IMR-90 (cell line): ENCODE results near the gene PYCARD. TPM values are rescaled to one million over a fixed set of nuclear protein-coding genes. Genes with fewer than 3 reads are reported as not detected.

ENCODE experiments used
- ATAC-seq: fragments of 200-7000 bp; cut with Tn5 transposase; 2 replicates; pipeline ENCODE4 v1.9.1; 2020; ENCODE audit warnings: low read depth, mild to moderate bottlenecking, moderate library complexity
- BruUV-seq: library from RNA; stranded (reverse); fragments of 400-500 nt; replicated peaks from 2 replicates; lab custom pipeline; 2021; lab: Mats Ljungman, UMichigan
- CTCF ChIA-PET: fragments of 300-600 bp; formaldehyde crosslinking; extraction: SDS; loops from one replicate; lab custom pipeline; 2021; ENCODE audit warnings: antibody characterized with exemption; lab: Yijun Ruan, JAX
- POLR2A ChIA-PET: fragments of 300-600 bp; sonication (Branson Sonifier 250); formaldehyde crosslinking; loops from one replicate; lab custom pipeline; 2022; ENCODE audit warnings: antibody characterized with exemption; ENCODE audit not compliant: unreplicated experiment; lab: Charles Lee
- DNase-seq: peaks from one replicate; pipeline ENCODE4 v3.0.0; 2013
- H2AFZ ChIP-seq: replicated peaks from 2 replicates; pipeline ENCODE3; 2013; ENCODE audit warnings: low read length, mild to moderate bottlenecking; ENCODE audit not compliant: poor library complexity
- H2AK5ac ChIP-seq: 2 replicates; pipeline ENCODE4 v1.6.1; 2013; ENCODE audit warnings: low read depth, low read length, inconsistent platforms
- H2AK9ac ChIP-seq: replicated peaks from 2 replicates; pipeline ENCODE3; 2013; ENCODE audit warnings: mild to moderate bottlenecking, low read depth, low read length, moderate library complexity; ENCODE audit not compliant: poor library complexity
- H2BK120ac ChIP-seq: 2 replicates; pipeline ENCODE4 v1.6.1; 2013; ENCODE audit warnings: low read depth, low read length, inconsistent platforms
- H2BK15ac ChIP-seq: 3 replicates; pipeline ENCODE4 v1.6.1; 2013; ENCODE audit warnings: low read depth, low read length, inconsistent platforms
- H2BK20ac ChIP-seq: 2 replicates; pipeline ENCODE4 v1.6.1; 2013; ENCODE audit warnings: low read depth, mild to moderate bottlenecking, inconsistent platforms, low read length, moderate library complexity
- H2BK5ac ChIP-seq: 2 replicates; pipeline ENCODE4 v1.6.1; 2013; ENCODE audit warnings: mild to moderate bottlenecking, low read depth, low read length, inconsistent platforms; ENCODE audit not compliant: poor library complexity, severe bottlenecking
- H3K14ac ChIP-seq: replicated peaks from 2 replicates; pipeline ENCODE4 v1.6.1; 2013; ENCODE audit warnings: low read depth, low read length, inconsistent platforms
- H3K18ac ChIP-seq: 2 replicates; pipeline ENCODE4 v1.6.1; 2013; ENCODE audit warnings: low read depth, low read length, control low read depth
- H3K23ac ChIP-seq: 2 replicates; pipeline ENCODE4 v1.6.1; 2013; ENCODE audit warnings: low read depth, low read length, inconsistent platforms
- H3K27ac ChIP-seq: 2 replicates; pipeline ENCODE4 v1.5.1; 2013; ENCODE audit warnings: mild to moderate bottlenecking, control low read depth, low read length; ENCODE audit not compliant: insufficient read depth
- H3K27me3 ChIP-seq: 2 replicates; pipeline ENCODE4 v1.6.1; 2013; ENCODE audit warnings: low read length; ENCODE audit not compliant: control insufficient read depth, insufficient read depth
- H3K36me3 ChIP-seq: 2 replicates; pipeline ENCODE4 v1.6.1; 2013; ENCODE audit warnings: low read length, mixed read lengths; ENCODE audit not compliant: control insufficient read depth, insufficient read depth
- H3K4ac ChIP-seq: 2 replicates; pipeline ENCODE4 v1.6.1; 2013; ENCODE audit warnings: low read depth, low read length, inconsistent platforms
- H3K4me1 ChIP-seq: 2 replicates; pipeline ENCODE4 v1.6.1; 2013; ENCODE audit warnings: low read length, mixed read lengths; ENCODE audit not compliant: control insufficient read depth, insufficient read depth
- H3K4me2 ChIP-seq: 2 replicates; pipeline ENCODE4 v1.6.1; 2013; ENCODE audit warnings: low read depth, mild to moderate bottlenecking, control low read depth, low read length, moderate library complexity
- H3K4me3 ChIP-seq: 2 replicates; pipeline ENCODE4 v1.5.1; 2013; ENCODE audit warnings: low read depth, mild to moderate bottlenecking, control low read depth, low read length, moderate library complexity; ENCODE audit not compliant: insufficient read depth
- H3K56ac ChIP-seq: 2 replicates; pipeline ENCODE4 v1.6.1; 2013; ENCODE audit warnings: low read length, inconsistent platforms; ENCODE audit not compliant: insufficient read depth; ENCODE audit errors: extremely low read depth
- H3K79me1 ChIP-seq, 2 experiments: 2 replicates each; pipeline ENCODE4 v1.6.1; 2013; ENCODE audit warnings: low read length in 2 of 2, inconsistent platforms in 1 of 2, low read depth in 1 of 2
- H3K9ac ChIP-seq: 2 replicates; pipeline ENCODE4 v1.6.1; 2013; ENCODE audit warnings: low read depth, low read length, control low read depth
- H3K9me1 ChIP-seq: 2 replicates; pipeline ENCODE4 v1.6.1; 2013; ENCODE audit warnings: low read length, inconsistent platforms; ENCODE audit not compliant: insufficient read depth
- H3K9me3 ChIP-seq: 2 replicates; pipeline ENCODE4 v1.6.1; 2013; ENCODE audit warnings: low read length; ENCODE audit not compliant: control insufficient read depth, insufficient read depth
- H4K20me1 ChIP-seq: 2 replicates; pipeline ENCODE4 v1.6.1; 2013; ENCODE audit warnings: low read length, inconsistent platforms; ENCODE audit not compliant: insufficient read depth
- H4K5ac ChIP-seq: 2 replicates; pipeline ENCODE4 v1.6.1; 2013; ENCODE audit warnings: mild to moderate bottlenecking, low read depth, low read length, control low read depth
- H4K8ac ChIP-seq, 2 experiments: 2 replicates each; pipeline ENCODE4 v1.6.1; 2013; ENCODE audit warnings: low read depth in 2 of 2, low read length in 2 of 2, control low read depth in 1 of 2, inconsistent platforms in 1 of 2
- H4K91ac ChIP-seq: 2 replicates; pipeline ENCODE4 v1.6.1; 2013; ENCODE audit warnings: low read depth, low read length, inconsistent platforms; ENCODE audit not compliant: insufficient read depth
- BHLHE40 ChIP-seq: fragments of 150-350 bp; IDR thresholded peaks from 2 replicates; pipeline ENCODE4 v1.6.1; 2016; ENCODE audit warnings: mild to moderate bottlenecking, low read depth, low read length
- CEBPB ChIP-seq: IDR thresholded peaks from 2 replicates; pipeline ENCODE4 v1.6.1; 2012; ENCODE audit warnings: low read depth, low read length, improper control_type of control experiment
- CHD1 ChIP-seq: IDR thresholded peaks from 2 replicates; pipeline ENCODE4 v1.6.1; 2012; ENCODE audit warnings: low read depth, low read length, improper control_type of control experiment
- FOS ChIP-seq: fragments of 150-350 bp; IDR thresholded peaks from 2 replicates; pipeline ENCODE4 v1.6.1; 2016; ENCODE audit warnings: low read depth, low read length
- MAFK ChIP-seq: IDR thresholded peaks from 2 replicates; pipeline ENCODE4 v1.6.1; 2012; ENCODE audit warnings: low read depth, low read length, improper control_type of control experiment
- MAZ ChIP-seq: IDR thresholded peaks from 2 replicates; pipeline ENCODE4 v1.6.1; 2012; ENCODE audit warnings: low read depth, mild to moderate bottlenecking, low read length, improper control_type of control experiment, moderate library complexity, borderline replicate concordance
- MXI1 ChIP-seq: IDR thresholded peaks from 2 replicates; pipeline ENCODE4 v1.6.1; 2012; ENCODE audit warnings: low read depth, mild to moderate bottlenecking, low read length, moderate library complexity, borderline replicate concordance
- NFE2L2 ChIP-seq: fragments of 150-350 bp; IDR thresholded peaks from 2 replicates; pipeline ENCODE4 v1.6.1; 2016; ENCODE audit warnings: low read depth, mild to moderate bottlenecking, low read length
- POLR2A ChIP-seq: IDR thresholded peaks from 2 replicates; pipeline ENCODE4 v1.6.1; 2012; ENCODE audit warnings: mild to moderate bottlenecking, low read depth, low read length
- RAD21 ChIP-seq: IDR thresholded peaks from 2 replicates; pipeline ENCODE4 v1.6.1; 2012; ENCODE audit warnings: low read length, improper control_type of control experiment
- RCOR1 ChIP-seq: IDR thresholded peaks from 2 replicates; pipeline ENCODE4 v1.6.1; 2012; ENCODE audit warnings: mild to moderate bottlenecking, low read length, improper control_type of control experiment; ENCODE audit not compliant: insufficient replicate concordance
- RFX5 ChIP-seq: IDR thresholded peaks from 2 replicates; pipeline ENCODE4 v1.8.0; 2012; ENCODE audit warnings: low read depth, mild to moderate bottlenecking, low read length, moderate library complexity
- SMC3 ChIP-seq: fragments of 150-350 bp; IDR thresholded peaks from 2 replicates; pipeline ENCODE4 v1.6.1; 2016; ENCODE audit warnings: low read depth, mild to moderate bottlenecking, antibody characterized with exemption, low read length, moderate library complexity
- WGBS, 2 experiments: methylation state at CpG; one replicate each; pipeline versions ENCODE4 v1.1.5 to v1.1.7; 2013; ENCODE audit warnings: missing lambda C conversion rate in 2 of 2; ENCODE audit not compliant: insufficient read length in 1 of 2; ENCODE audit errors: extremely low coverage in 2 of 2; 5-methylcytosine and 5-hydroxymethylcytosine counted together
- dilution Hi-C: fragments of 300-500 bp; cut with HindIII; formaldehyde crosslinking; loops from one replicate; pipeline ENCODE4 v1.14.3; 2018; ENCODE audit warnings: low sequenced_read_pairs; ENCODE audit not compliant: unreplicated experiment
- in situ Hi-C: fragments of 300-500 bp; cut with MboI; formaldehyde crosslinking; loops from 3 replicates; pipeline ENCODE4 v1.14.3; 2019; ENCODE audit warnings: low sequenced_read_pairs, inconsistent platforms, mixed read lengths
- intact Hi-C: fragments of 100-400 bp; cut with micrococcal nuclease; formaldehyde crosslinking; loops from 2 replicates; pipeline ENCODE4 v1.10.0; 2022
- polyA plus RNA-seq, 3 experiments: library from polyadenylated mRNA; depleted of rRNA; stranded (reverse); fragments of >200 nt; gene quantifications; 2 replicates each; pipeline ENCODE4 v1.2.3, GENCODE V29; 2012; ENCODE audit warnings: low replicate concordance in 1 of 3
- total RNA-seq: library from RNA; depleted of rRNA; stranded (reverse); fragments of >200 nt; gene quantifications from 2 replicates; pipeline ENCODE4 v1.2.3, GENCODE V29; 2012
- TF ChIP-seq, protein P1 (sequence below): fragments of 150-350 bp; IDR thresholded peaks from 2 replicates; pipeline ENCODE4 v1.6.1; 2016; ENCODE audit warnings: low read depth, mild to moderate bottlenecking, low read length, moderate library complexity, borderline replicate concordance
- TF ChIP-seq, protein P2 (sequence below): conservative IDR thresholded peaks from 2 replicates; pipeline ENCODE4 v1.5.1; 2012; ENCODE audit warnings: mild to moderate bottlenecking, low read depth, low read length, improper control_type of control experiment
- TF ChIP-seq, protein P3 (sequence below): fragments of 150-350 bp; IDR thresholded peaks from 2 replicates; pipeline ENCODE4 v1.6.1; 2017; ENCODE audit warnings: mild to moderate bottlenecking, antibody characterized with exemption, low read length, low read depth

PYCARD gene
- total and polyA plus RNA-seq, 2 of the 4 experiments (the other 2 are of a cell fraction) = 10.2 to 20.5 TPM

DNA sequence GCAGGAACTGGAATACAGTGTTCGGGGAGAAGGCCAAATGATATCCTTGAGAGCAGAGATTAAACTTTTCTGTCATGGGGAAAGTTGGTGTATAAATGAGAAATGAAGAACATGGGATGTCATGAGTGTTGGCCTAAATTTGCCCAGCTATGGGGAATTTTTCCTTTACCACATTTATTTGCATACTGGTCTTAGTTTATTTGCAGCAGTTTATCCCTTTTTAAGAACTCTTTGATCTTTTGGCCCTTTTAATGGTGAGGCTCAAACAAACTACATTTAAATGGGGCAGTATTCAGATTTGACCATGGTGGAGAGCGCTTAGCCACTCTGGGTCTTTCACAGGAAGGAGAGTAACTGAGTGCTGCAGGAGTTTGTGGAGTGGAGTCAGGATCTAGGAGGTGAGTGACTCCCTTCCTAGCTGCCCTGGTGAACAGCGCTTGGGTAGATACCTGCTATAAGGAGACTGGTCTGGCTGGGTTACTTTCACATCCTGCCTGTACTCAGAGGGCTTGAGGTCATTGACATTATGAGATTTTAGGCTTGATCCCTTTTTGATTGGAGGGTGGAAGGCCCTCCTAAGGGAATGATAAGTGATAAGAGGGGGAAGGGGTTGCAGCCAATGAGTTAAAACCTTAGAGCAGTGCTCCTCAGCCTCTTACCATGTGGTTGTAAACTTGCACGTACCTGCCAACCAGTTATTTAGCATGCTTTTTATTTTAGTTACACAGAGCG is 10.7 kb downstream of the PYCARD start:
- H3K4me3 ChIP-seq = no peak overlapping the region
- ATAC-seq (no peak), DNase-seq (no peak)
- no peak overlapping the region for H3K18ac ChIP-seq
- no peak overlapping the region for H4K91ac ChIP-seq
- H4K5ac ChIP-seq = no peak overlapping the region
- no peak overlapping the region for H2BK15ac ChIP-seq
- H3K56ac ChIP-seq = no peak overlapping the region
- ChIA-PET POLR2A (no interaction called here), CTCF (no interaction called here)
- no peaks in the 10 kb centered on the region for H3K4me1 ChIP-seq
- no peak overlapping the region for H2AK9ac ChIP-seq
- no peak overlapping the region for H2BK20ac ChIP-seq
- H3K9ac ChIP-seq = no peak overlapping the region
- H2BK120ac ChIP-seq = no peak overlapping the region
- H3K4ac ChIP-seq = no peak overlapping the region
- TF ChIP-seq MXI1 = no peak
- no peak for TF ChIP-seq CHD1
- TF ChIP-seq, protein P1, sequence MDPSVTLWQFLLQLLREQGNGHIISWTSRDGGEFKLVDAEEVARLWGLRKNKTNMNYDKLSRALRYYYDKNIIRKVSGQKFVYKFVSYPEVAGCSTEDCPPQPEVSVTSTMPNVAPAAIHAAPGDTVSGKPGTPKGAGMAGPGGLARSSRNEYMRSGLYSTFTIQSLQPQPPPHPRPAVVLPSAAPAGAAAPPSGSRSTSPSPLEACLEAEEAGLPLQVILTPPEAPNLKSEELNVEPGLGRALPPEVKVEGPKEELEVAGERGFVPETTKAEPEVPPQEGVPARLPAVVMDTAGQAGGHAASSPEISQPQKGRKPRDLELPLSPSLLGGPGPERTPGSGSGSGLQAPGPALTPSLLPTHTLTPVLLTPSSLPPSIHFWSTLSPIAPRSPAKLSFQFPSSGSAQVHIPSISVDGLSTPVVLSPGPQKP = no peak
- TF ChIP-seq SMC3 = no peak
- TF ChIP-seq MAFK = no peak
- no peak for TF ChIP-seq RCOR1
- TF ChIP-seq MAZ = no peak
- TF ChIP-seq, protein P2, sequence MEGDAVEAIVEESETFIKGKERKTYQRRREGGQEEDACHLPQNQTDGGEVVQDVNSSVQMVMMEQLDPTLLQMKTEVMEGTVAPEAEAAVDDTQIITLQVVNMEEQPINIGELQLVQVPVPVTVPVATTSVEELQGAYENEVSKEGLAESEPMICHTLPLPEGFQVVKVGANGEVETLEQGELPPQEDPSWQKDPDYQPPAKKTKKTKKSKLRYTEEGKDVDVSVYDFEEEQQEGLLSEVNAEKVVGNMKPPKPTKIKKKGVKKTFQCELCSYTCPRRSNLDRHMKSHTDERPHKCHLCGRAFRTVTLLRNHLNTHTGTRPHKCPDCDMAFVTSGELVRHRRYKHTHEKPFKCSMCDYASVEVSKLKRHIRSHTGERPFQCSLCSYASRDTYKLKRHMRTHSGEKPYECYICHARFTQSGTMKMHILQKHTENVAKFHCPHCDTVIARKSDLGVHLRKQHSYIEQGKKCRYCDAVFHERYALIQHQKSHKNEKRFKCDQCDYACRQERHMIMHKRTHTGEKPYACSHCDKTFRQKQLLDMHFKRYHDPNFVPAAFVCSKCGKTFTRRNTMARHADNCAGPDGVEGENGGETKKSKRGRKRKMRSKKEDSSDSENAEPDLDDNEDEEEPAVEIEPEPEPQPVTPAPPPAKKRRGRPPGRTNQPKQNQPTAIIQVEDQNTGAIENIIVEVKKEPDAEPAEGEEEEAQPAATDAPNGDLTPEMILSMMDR = no peak
- no peak for TF ChIP-seq RFX5
- TF ChIP-seq, protein P3, sequence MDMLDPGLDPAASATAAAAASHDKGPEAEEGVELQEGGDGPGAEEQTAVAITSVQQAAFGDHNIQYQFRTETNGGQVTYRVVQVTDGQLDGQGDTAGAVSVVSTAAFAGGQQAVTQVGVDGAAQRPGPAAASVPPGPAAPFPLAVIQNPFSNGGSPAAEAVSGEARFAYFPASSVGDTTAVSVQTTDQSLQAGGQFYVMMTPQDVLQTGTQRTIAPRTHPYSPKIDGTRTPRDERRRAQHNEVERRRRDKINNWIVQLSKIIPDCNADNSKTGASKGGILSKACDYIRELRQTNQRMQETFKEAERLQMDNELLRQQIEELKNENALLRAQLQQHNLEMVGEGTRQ = no peak
- TF ChIP-seq NFE2L2 = no peak
- TF ChIP-seq RAD21 = no peak
- TF ChIP-seq FOS = no peak
- no peak for TF ChIP-seq CEBPB
- no peak for TF ChIP-seq BHLHE40
- no peak for TF ChIP-seq POLR2A
- H4K8ac ChIP-seq = no peak overlapping the region
- H3K27ac ChIP-seq = no peak overlapping the region
- H2AFZ ChIP-seq = no peak overlapping the region
- dilution Hi-C loops = no loop called here
- no peak overlapping the region for H3K14ac ChIP-seq
- peaks cover 90% of the 10 kb centered on the region for H4K20me1 ChIP-seq
- no CpG with 5 or more reads among the region's 5 CpGs for WGBS, 2 experiments
- H2BK5ac ChIP-seq = no peak overlapping the region
- in situ Hi-C loops = loop anchor here (10.0 kb wide), 1 partner anchor 683 kb away; the partner anchor contains the start of gene ZNF267
- H3K27me3 ChIP-seq = no peaks in the 10 kb centered on the region
- no peaks in the 10 kb centered on the region for H3K9me3 ChIP-seq
- no peak overlapping the region for H3K23ac ChIP-seq
- no peak overlapping the region for H2AK5ac ChIP-seq
- peaks cover 7% of the 10 kb centered on the region; the same call in 1 of the 2 replicates for H3K9me1 ChIP-seq
- BruUV-seq = no TSS peak
- H3K36me3 ChIP-seq = peaks cover 90% of the 10 kb centered on the region
- no peak overlapping the region for H3K4me2 ChIP-seq
- intact Hi-C loops = no loop called here
- peaks cover 64 to 86% of the 10 kb centered on the region in 2 experiments for H3K79me1 ChIP-seq
